NCI-H69 (cell line): ENCODE results near the gene IRF1.
A peak's percentile ranks its signal among the peaks of the same experiment; 100 is the strongest.
"Not testable (repeated sequence)": the region's sequence is repeated elsewhere in the genome, so short reads cannot be mapped to it uniquely, and the experiment has no call there.

Source experiments
- DNase-seq: peaks from one replicate; lab custom pipeline; 2025; lab: John Stamatoyannopoulos, UW

IRF1 gene

GRCh38 chr5:132487095-132487428 is 3.5 kb downstream of the IRF1 start:
- DNase-seq: no peak

GRCh38 chr5:132486318-132487094 is 4.1 kb downstream of the IRF1 start:
- no peak for DNase-seq

DNA sequence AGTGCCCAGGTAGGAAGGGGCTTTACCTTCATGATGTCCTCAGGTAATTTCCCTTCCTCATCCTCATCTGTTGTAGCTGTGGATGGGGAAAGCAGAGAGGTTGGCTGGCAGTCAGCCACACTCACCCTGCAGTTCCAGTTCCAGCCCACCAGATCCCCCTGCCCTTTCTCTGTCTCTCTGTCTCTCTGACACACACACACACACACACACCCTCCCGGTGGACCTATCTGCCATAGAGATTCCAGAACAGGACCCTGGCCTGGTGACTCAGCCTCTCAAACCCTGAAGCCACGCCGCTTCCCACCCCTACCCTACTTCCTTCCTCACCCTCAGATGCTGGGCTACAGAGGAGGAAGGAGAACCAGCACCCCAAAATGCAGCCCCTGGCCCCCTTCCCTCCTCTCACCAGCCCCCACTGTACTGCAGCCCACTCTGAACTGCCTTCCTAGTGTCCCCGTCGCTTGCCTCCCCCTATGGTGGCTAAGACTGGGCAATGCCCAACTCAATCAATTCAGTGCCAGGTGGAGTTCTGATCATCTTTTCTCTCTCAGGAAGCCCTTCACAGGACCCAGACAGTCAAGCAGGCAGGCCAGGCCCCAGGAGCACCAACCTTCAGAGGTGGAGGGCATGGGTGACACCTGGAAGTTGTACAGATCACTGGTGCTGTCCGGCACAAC is 4.8 kb downstream of the IRF1 start:
- no peak for DNase-seq

- not testable (repeated sequence) for DNase-seq
Observed at GRCh38 chr5:132484876-132485640, 5.5 kb downstream of the IRF1 start.

- DNase-seq: no peak
Observed at GRCh38 chr5:132484391-132484725, 6.2 kb downstream of the IRF1 start.

GRCh38 chr5:132483661-132484390 is 6.7 kb downstream of the IRF1 start:
- DNase-seq: no peak

- DNase-seq: no peak
Observed at GRCh38 chr5:132483101-132483500, 7.5 kb downstream of the IRF1 start.

GRCh38 chr5:132481596-132482211 is 8.9 kb downstream of the IRF1 start:
- DNase-seq: no peak

DNA sequence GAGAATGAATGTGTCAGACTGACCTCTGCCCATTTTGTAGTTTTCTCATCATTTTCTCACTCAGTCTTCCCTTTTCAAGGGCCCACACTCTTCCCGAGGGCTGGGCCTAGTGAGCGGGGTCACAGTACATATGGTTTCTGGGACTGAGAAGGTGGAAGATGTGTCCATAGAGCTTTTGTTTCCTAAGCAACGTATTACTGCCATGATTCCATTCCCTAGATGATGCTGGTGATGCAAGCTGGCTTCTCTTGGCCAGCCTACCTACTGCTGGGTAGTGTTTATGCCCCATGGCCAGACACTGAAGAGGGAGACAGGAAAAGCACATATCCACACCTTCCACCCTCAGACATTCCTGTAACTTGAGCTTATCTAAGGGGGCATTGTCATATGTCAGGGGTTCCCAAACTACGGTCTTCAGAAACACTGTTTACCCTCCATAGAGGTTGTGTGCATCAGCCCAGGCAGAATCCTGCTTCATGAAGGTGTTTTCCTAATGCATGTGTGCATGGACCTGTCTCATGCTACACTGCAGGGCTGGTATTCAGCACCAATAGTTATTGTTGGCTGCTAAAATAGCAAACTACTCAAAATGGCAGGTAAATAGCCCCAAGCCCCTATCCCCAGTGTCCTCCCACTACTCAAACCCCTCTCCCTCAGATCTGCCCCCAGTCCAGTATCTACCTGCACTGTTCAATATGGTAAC is 9.5 kb downstream of the IRF1 start:
- no peak for DNase-seq

DNA sequence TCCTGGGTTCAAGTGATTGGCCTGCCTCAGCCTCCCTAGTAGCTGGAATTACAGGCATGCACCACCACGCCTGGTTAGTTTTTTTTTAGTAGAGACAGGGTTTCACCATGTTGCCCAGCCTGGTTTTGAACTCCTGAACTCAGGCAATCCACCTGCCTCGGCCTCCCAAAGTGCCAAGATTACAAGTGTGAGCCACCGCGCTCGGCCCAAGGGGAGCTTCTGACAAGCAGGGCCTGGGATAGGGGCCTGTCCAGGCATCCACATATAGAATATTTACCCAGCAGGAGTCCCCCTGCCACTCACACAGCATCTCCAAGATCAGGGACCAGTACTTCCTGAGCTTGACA is 10.1 kb downstream of the IRF1 start:
- no peak for DNase-seq

DNA sequence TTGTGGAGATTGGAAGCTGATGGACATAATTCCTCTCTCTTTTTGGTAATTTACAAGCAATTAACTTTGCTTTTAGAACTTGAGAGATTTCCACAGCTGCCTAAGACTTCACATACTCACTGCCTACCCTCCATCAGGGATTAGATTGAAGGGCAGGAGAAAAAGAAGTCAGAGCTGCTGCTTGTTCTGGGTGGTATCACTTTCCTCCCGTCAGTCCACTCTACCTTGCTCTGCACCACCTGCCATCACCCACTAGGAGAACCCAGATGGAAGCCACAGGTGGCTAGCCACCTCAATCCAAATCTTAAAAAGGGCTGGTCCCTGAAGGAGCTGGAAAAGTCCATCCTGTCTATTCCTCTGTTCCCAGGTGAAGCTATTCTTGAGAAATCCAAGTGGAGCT is 10.5 kb downstream of the IRF1 start:
- DNase-seq: no peak

DNA sequence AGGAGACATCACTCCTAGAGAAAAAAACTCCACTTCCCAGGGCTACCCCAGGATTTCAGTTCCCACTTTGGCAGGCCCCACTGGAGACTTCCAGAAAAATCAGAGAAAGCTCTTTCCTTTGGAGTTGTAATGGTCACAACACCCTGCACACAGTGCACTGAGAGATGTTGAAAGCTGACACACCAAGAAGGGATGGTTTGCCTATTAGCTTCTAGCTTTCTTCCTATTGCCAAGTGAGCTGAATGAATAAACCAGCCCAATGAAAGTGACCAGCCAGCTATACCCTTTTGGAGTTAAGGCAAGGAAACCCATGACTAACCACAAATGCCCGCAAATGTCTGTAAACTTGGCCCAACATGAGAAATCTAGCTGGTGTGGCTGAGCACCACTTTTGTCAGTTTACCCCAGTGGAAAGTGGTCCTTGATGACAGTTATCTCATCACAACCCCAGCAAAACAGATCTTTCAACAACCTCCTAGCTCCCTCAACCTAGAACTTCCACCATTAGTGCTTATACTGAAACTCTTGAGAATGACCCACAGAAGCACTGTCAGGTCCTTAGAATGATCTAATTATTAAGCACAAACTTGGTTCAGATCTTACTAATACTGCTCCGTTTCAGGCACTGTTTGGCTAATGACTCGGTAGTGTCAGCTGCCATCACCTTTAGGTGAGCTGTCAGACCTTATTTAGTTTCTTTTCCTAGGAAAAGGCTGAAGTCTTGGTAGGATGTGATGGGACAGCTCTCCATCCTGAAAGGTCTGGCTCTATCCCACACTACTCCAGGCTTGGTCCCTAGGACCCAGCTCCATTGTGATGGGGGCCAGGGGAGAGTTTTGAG is 11.2 kb downstream of the IRF1 start:
- DNase-seq: no peak

- no peak for DNase-seq
Observed at GRCh38 chr5:132478366-132478871, 12.2 kb downstream of the IRF1 start.

DNA sequence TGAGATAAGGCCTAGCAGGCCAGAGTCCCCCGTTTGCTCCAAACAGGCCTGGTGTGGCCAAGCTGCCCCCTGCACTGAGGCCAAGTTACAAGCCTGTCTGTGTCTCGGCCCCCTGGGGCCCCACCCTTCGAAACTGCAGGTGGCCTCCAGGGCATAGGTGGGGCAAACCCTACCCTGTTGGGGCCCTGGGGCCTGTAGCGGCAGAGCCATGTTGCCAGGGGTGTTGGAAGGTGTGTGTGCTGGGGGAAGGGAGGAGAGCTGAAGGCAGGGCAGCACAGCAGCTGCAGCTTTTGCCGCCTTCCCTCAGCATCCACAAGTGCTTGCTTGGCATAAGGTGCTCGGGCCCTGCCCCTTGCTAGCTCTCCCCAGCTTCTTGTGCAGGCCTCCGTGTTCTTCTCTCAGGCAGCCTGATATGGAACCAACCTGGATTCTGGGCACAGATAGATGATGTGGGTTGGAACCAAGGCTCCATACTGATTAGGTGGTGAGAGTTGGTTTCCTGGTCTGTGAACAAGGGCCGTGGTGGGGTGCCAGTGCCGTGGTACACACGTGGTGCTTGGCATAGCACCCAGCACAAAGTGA is 12.7 kb downstream of the IRF1 start:
- no peak for DNase-seq

DNA sequence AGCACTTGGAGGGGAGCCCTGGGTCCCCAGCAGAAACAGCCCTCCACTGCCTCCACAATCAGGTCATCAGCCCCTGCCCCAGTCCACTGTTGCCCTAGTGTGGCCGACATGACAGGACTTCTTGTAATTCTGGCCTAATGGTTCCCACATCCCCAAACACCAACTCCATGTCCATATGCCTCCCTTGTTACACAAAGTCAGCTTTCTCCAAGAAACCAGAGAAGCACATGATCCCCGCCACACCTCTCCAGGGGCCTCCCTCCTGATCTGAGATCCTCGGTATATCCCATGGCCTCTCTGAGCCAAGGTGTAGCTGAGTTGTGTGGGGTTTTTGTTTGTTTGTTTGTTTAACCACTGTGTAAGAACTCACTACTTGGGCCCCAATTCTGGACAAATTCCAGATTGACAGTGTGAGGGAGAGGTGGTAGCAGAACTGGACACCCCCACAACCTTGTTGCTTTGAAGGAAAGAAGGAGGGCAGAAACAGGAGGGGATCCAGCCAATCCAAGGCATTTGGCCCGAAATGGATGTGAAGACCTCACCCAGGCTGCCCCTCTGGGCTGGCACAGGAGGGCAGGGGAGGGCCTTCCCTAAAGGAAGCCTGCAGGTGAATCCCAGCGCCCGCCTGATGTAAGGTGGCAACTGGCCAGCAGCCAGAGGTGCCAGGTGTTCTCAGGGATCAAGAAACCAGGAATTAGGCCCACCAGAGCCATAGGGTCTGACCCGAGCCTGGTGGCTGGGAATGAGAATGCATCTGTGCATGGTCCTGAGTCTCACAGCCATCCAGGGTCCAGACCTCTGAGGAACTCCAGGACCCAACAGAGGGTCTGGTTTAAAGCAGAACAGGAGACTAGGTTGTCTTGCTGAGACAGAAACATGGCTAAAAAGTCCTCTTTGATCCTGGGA is 13.4 kb downstream of the IRF1 start:
- DNase-seq: peak; percentile 61

GRCh38 chr5:132475987-132476875 is 14.3 kb downstream of the IRF1 start:
- DNase-seq: no peak

DNA sequence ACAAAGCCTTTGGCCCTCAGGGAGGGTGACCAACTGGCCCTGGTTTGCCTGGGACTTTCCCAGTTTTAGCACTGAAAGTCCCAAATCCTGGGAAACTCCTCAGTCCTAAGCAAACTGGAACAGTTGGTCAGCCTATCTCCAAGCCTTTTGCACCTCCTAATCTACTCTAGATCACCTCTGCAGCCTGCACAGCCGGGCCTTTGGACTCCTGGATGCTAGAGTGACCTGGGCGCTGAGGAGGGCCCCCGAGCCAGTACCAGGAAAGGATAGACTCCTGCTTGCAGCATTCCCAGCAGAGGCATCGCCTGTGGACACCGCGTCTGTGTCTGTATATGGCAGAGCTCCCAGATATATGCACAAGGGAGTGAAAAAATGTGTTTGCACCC is 15.1 kb downstream of the IRF1 start:
- DNase-seq: no peak
